H1 (cell line): ENCODE results near the gene HSPA4. TPM values are rescaled to one million over a fixed set of nuclear protein-coding genes. Genes with fewer than 3 reads are reported as not detected.

ENCODE experiments used
- CTCF ChIA-PET: fragments of 300-600 bp; sonication (Branson Sonifier 250); formaldehyde crosslinking; loops from one replicate; lab custom pipeline; 2021; ENCODE audit not compliant: partially characterized antibody; lab: Charles Lee
- POLR2A ChIA-PET: fragments of 300-600 bp; sonication (Branson Sonifier 250); formaldehyde crosslinking; loops from one replicate; lab custom pipeline; 2021; ENCODE audit warnings: inconsistent platforms; ENCODE audit not compliant: partially characterized antibody; lab: Charles Lee
- DNase-seq, 2 experiments: peaks; one replicate each; pipeline versions ENCODE4 v3.0.0 to v3.0.0-alpha.2; 2010 to 2022; ENCODE audit warnings: low spot score in 2 of 2, low read depth in 1 of 2, mixed read lengths in 1 of 2
- FAIRE-seq: peaks from 2 replicates; lab custom pipeline; 2011; peaks lifted over from hg19 to GRCh38; lab: Jason Lieb, UNC
- H2AFZ ChIP-seq: 2 replicates; pipeline ENCODE4 v1.8.1; 2012; ENCODE audit warnings: low read length, inconsistent platforms
- H2AK5ac ChIP-seq: 2 replicates; pipeline ENCODE4 v1.6.1; 2013; ENCODE audit warnings: low read depth, low read length
- H2BK120ac ChIP-seq: replicated peaks from 2 replicates; pipeline ENCODE3; 2013; ENCODE audit warnings: low read depth, low read length, inconsistent platforms
- H2BK12ac ChIP-seq: 2 replicates; pipeline ENCODE4 v1.6.1; 2013; ENCODE audit warnings: low read depth, low read length
- H2BK15ac ChIP-seq: 2 replicates; pipeline ENCODE4 v1.6.1; 2013; ENCODE audit warnings: low read length
- H2BK20ac ChIP-seq: 2 replicates; pipeline ENCODE4 v1.6.1; 2013; ENCODE audit warnings: low read length
- H2BK5ac ChIP-seq: 2 replicates; pipeline ENCODE4 v1.6.1; 2013; ENCODE audit warnings: low read depth, low read length
- H3K14ac ChIP-seq: 2 replicates; pipeline ENCODE4 v1.6.1; 2013; ENCODE audit warnings: inconsistent platforms; ENCODE audit not compliant: insufficient read length
- H3K18ac ChIP-seq: 2 replicates; pipeline ENCODE4 v1.6.1; 2013; ENCODE audit warnings: low read length; ENCODE audit errors: extremely low read depth
- H3K23ac ChIP-seq: 2 replicates; pipeline ENCODE4 v1.6.1; 2013; ENCODE audit warnings: inconsistent platforms; ENCODE audit not compliant: insufficient read length
- H3K23me2 ChIP-seq: 2 replicates; pipeline ENCODE4 v1.6.1; 2013; ENCODE audit warnings: low read depth, low read length
- H3K27ac ChIP-seq: 2 replicates; pipeline ENCODE4 v1.6.1; 2011; ENCODE audit warnings: low read depth, low read length, inconsistent platforms
- H3K27me3 ChIP-seq, 4 experiments: replicated peaks in 1 of 4; 1 replicate in 1 of 4; 2 replicates in 3 of 4; pipeline versions ENCODE4 v1.6.1 to v1.8.1; 2011 to 2013; ENCODE audit warnings: low read length in 3 of 4, mild to moderate bottlenecking in 3 of 4, inconsistent platforms in 2 of 4, mixed read lengths in 2 of 4, moderate library complexity in 1 of 4; ENCODE audit not compliant: control insufficient read depth in 3 of 4, insufficient read depth in 3 of 4; ENCODE audit errors: extremely low read depth in 1 of 4
- H3K36me3 ChIP-seq, 4 experiments: 2 replicates each; pipeline versions ENCODE4 v1.6.1 to v1.8.1; 2011 to 2013; ENCODE audit warnings: mild to moderate bottlenecking in 4 of 4, low read length in 3 of 4, moderate library complexity in 2 of 4, control low read depth in 1 of 4, inconsistent platforms in 1 of 4; ENCODE audit not compliant: insufficient read depth in 4 of 4, control insufficient read depth in 2 of 4
- H3K4ac ChIP-seq: replicated peaks from 2 replicates; pipeline ENCODE3; 2013; ENCODE audit warnings: low read length, low read depth, mixed read lengths, inconsistent platforms; ENCODE audit not compliant: insufficient read length
- H3K4me1 ChIP-seq, 4 experiments: replicated peaks in 1 of 4; 1 replicate in 1 of 4; 2 replicates in 3 of 4; pipeline versions ENCODE4 v1.6.1 to v1.8.1; 2011 to 2013; ENCODE audit warnings: low read length in 3 of 4, inconsistent platforms in 2 of 4, mixed read lengths in 1 of 4; ENCODE audit not compliant: insufficient read depth in 4 of 4, control insufficient read depth in 3 of 4
- H3K4me2 ChIP-seq, 2 experiments: 2 replicates each; pipeline versions ENCODE4 v1.6.1 to v1.8.1; 2011 to 2013; ENCODE audit warnings: low read depth in 2 of 2, low read length in 2 of 2, control low read depth in 1 of 2, inconsistent platforms in 1 of 2, mild to moderate bottlenecking in 1 of 2; ENCODE audit not compliant: insufficient read depth in 1 of 2
- H3K4me3 ChIP-seq, 4 experiments: fragments of 200-600, 300-600 bp in 1 of 4; sonication (generic), shearing (Covaris generic), sonication (Bioruptor Twin) in 1 of 4; 2 replicates each; pipeline versions ENCODE4 v1.5.1 to v1.8.1; 2011 to 2016; ENCODE audit warnings: low read length in 4 of 4, low read depth in 3 of 4, control low read depth in 2 of 4, inconsistent platforms in 2 of 4, mild to moderate bottlenecking in 2 of 4, mixed read lengths in 1 of 4, moderate library complexity in 1 of 4; ENCODE audit not compliant: insufficient read depth in 2 of 4; ENCODE audit errors: extremely low read depth in 1 of 4
- H3K56ac ChIP-seq: replicated peaks from 2 replicates; pipeline ENCODE3; 2013; ENCODE audit warnings: low read depth, mild to moderate bottlenecking, mixed read lengths, low read length, inconsistent platforms; ENCODE audit not compliant: insufficient read length
- H3K79me1 ChIP-seq: 2 replicates; pipeline ENCODE4 v1.6.1; 2013; ENCODE audit warnings: low read depth, low read length, control low read depth
- H3K79me2 ChIP-seq, 2 experiments: 2 replicates each; pipeline versions ENCODE4 v1.6.1 to v1.8.1; 2012 to 2013; ENCODE audit warnings: low read length in 2 of 2, mild to moderate bottlenecking in 2 of 2, inconsistent platforms in 1 of 2; ENCODE audit not compliant: insufficient read depth in 2 of 2, control insufficient read depth in 1 of 2
- H3K9ac ChIP-seq, 4 experiments: replicated peaks in 1 of 4; 1 replicate in 1 of 4; 2 replicates in 3 of 4; pipeline versions ENCODE4 v1.6.1 to v1.8.1; 2011 to 2013; ENCODE audit warnings: low read depth in 3 of 4, low read length in 3 of 4, control low read depth in 2 of 4, mild to moderate bottlenecking in 2 of 4, moderate library complexity in 2 of 4, inconsistent platforms in 1 of 4; ENCODE audit errors: extremely low read depth in 1 of 4
- H3K9me3 ChIP-seq, 2 experiments: 2 replicates each; pipeline versions ENCODE4 v1.6.1 to v1.8.1; 2012 to 2013; ENCODE audit warnings: mild to moderate bottlenecking in 2 of 2, moderate library complexity in 2 of 2, control low read depth in 1 of 2, inconsistent platforms in 1 of 2, low read depth in 1 of 2, low read length in 1 of 2, mixed read lengths in 1 of 2; ENCODE audit not compliant: insufficient read depth in 2 of 2
- H4K20me1 ChIP-seq, 2 experiments: replicated peaks in 1 of 2; 2 replicates each; pipeline versions ENCODE3 to v1.8.1; 2011 to 2013; ENCODE audit warnings: inconsistent platforms in 2 of 2, low read length in 2 of 2, mild to moderate bottlenecking in 1 of 2; ENCODE audit not compliant: insufficient read depth in 2 of 2, control insufficient read depth in 1 of 2
- H4K5ac ChIP-seq: 2 replicates; pipeline ENCODE4 v1.6.1; 2013; ENCODE audit warnings: low read length, low read depth, mixed read lengths, inconsistent platforms; ENCODE audit not compliant: insufficient read length
- H4K8ac ChIP-seq: 2 replicates; pipeline ENCODE4 v1.8.0; 2013; ENCODE audit warnings: mild to moderate bottlenecking, moderate library complexity, low read length, inconsistent platforms; ENCODE audit not compliant: insufficient read depth; ENCODE audit errors: extremely low read depth
- H4K91ac ChIP-seq: replicated peaks from 2 replicates; pipeline ENCODE3; 2013; ENCODE audit warnings: low read length, mixed read lengths, inconsistent platforms; ENCODE audit not compliant: insufficient read length
- BRCA1 ChIP-seq: IDR thresholded peaks from 2 replicates; pipeline ENCODE4 v1.6.1; 2012; ENCODE audit warnings: low read depth, low read length, improper control_type of control experiment
- CBX5 ChIP-seq: fragments of 300-800, 300-1000 bp; sonication (generic); IDR thresholded peaks from 2 replicates; pipeline ENCODE4 v1.7.1; 2016; ENCODE audit warnings: antibody characterized with exemption, low read length, low read depth
- CHD2 ChIP-seq: IDR thresholded peaks from 2 replicates; pipeline ENCODE4 v1.6.1; 2012; ENCODE audit warnings: low read length, improper control_type of control experiment
- EGR1 ChIP-seq: IDR thresholded peaks from 2 replicates; pipeline ENCODE4 v1.6.1; 2011; ENCODE audit warnings: low read depth, low read length, borderline replicate concordance
- EZH2 ChIP-seq: fragments of 200-600 bp; sonication (generic); IDR thresholded peaks from 2 replicates; pipeline ENCODE4 v1.7.1; 2012; ENCODE audit warnings: low read depth, mild to moderate bottlenecking, moderate library complexity, low read length, inconsistent platforms; ENCODE audit not compliant: severe bottlenecking
- KDM5A ChIP-seq: fragments of 200-600 bp; IDR thresholded peaks from 2 replicates; pipeline ENCODE4 v1.7.1; 2012; ENCODE audit warnings: mild to moderate bottlenecking, low read length, inconsistent platforms, mixed read lengths
- NRF1 ChIP-seq: IDR thresholded peaks from 2 replicates; pipeline ENCODE4 v1.6.1; 2011; ENCODE audit warnings: mild to moderate bottlenecking, low read depth, low read length, improper control_type of control experiment
- POLR2AphosphoS5 ChIP-seq: IDR thresholded peaks from 2 replicates; pipeline ENCODE4 v1.6.1; 2011; ENCODE audit warnings: low read depth, low read length
- SAP30 ChIP-seq: fragments of 300-600 bp; sonication (generic); IDR thresholded peaks from 2 replicates; pipeline ENCODE4 v1.7.1; 2012; ENCODE audit warnings: low read length, moderate library complexity, mild to moderate bottlenecking, inconsistent platforms; ENCODE audit not compliant: insufficient read depth, insufficient replicate concordance
- SIRT6 ChIP-seq: IDR thresholded peaks from one replicate; pipeline ENCODE4 v1.7.1; 2012; ENCODE audit warnings: low read length, inconsistent platforms
- SIX5 ChIP-seq: IDR thresholded peaks from 2 replicates; pipeline ENCODE4 v1.6.1; 2011; ENCODE audit warnings: mild to moderate bottlenecking, low read depth, low read length
- TCF12 ChIP-seq: IDR thresholded peaks from 2 replicates; pipeline ENCODE4 v1.6.1; 2011; ENCODE audit warnings: low read depth, mild to moderate bottlenecking, low read length
- WGBS, 2 experiments: shearing (Covaris generic) in 1 of 2; methylation state at CpG; one replicate each; pipeline versions ENCODE4 v1.1.6 to v1.1.7; 2013 to 2015; ENCODE audit warnings: low lambda C conversion rate in 2 of 2, mixed read lengths in 2 of 2, inconsistent platforms in 1 of 2, low coverage in 1 of 2, missing lambda C conversion rate in 1 of 2; ENCODE audit not compliant: insufficient replicate concordance in 2 of 2, insufficient coverage in 1 of 2, insufficient read length in 1 of 2; ENCODE audit errors: extremely low coverage in 1 of 2, missing lambda C conversion rate in 1 of 2; 5-methylcytosine and 5-hydroxymethylcytosine counted together
- polyA plus RNA-seq, 7 experiments: library from polyadenylated mRNA; depleted of rRNA in 3 of 7; stranded (reverse) in 5 of 7; unstranded in 2 of 7; fragments of >200 nt in 5 of 7; fragments of 200-250 nt in 2 of 7; gene quantifications; 1 replicate in 5 of 7; 2 replicates in 1 of 7; 4 replicates in 1 of 7; pipeline versions ENCODE4 v1.2.1 to v1.2.3, GENCODE V29; 2011 to 2013; ENCODE audit warnings: missing spikeins in 2 of 7, mixed read lengths in 2 of 7
- total RNA-seq: library from RNA; stranded (reverse); fragmentation: NEBNext Ultra II Directional; extraction: Animal tissue kit (Norgen Biotek cat#: 25700); gene quantifications from 2 replicates; pipeline ENCODE4 v1.2.1, GENCODE V29; 2021

Gene HSPA4
- total and polyA plus RNA-seq, 2 of the 8 experiments (the other 6 are each of a cell fraction or from before 2014, with no cell fraction given) = 28.9 to 445 TPM

- no peaks in the 10 kb centered on the region for H3K9me3 ChIP-seq
These were observed 66.9 kb downstream of the HSPA4 start for GRCh38 chr5:133118741-133119140.

More at GRCh38 chr5:133118741-133119140, 66.9 kb downstream of the HSPA4 start:
- Histone ChIP-seq H3K4ac (no peak overlapping the region), H3K18ac (no peak overlapping the region), H2BK15ac (no peak overlapping the region), H3K27me3 (0 out of 7 replicates have a peak, but pooled peaks cover 0 to 2% (median 0%) of the 10 kb centered on the region in 4 experiments), H4K20me1 (no peaks in the 10 kb centered on the region), H3K23me2 (no peaks in the 10 kb centered on the region), H3K4me2 (no peak overlapping the region), H2BK5ac (no peak overlapping the region), H2BK20ac (no peak overlapping the region), H3K4me3 (no peak overlapping the region), H4K8ac (no peak overlapping the region; the same call in 1 of the 2 replicates), H2AK5ac (no peak overlapping the region), H3K56ac (no peak overlapping the region), H4K91ac (no peak overlapping the region), H3K4me1 (no peaks in the 10 kb centered on the region; a peak in 1 of 7 replicates), H2AFZ (no peak overlapping the region), H3K79me1 (no peaks in the 10 kb centered on the region), H3K79me2 (no peaks in the 10 kb centered on the region), H3K14ac (no peak overlapping the region), H2BK120ac (no peak overlapping the region), H3K9ac (no peak overlapping the region), H3K27ac (no peak overlapping the region), H3K23ac (no peak overlapping the region), H3K36me3 (no peaks in the 10 kb centered on the region), H2BK12ac (no peak overlapping the region), H4K5ac (no peak overlapping the region)
- TF ChIP-seq EGR1 (no peak), CHD2 (no peak), TCF12 (no peak), KDM5A (no peak), NRF1 (no peak), SAP30 (no peak), SIX5 (no peak), CBX5 (no peak), POLR2AphosphoS5 (no peak), EZH2 (no peak), BRCA1 (no peak), SIRT6 (no peak)
- ChIA-PET POLR2A (no interaction called here), CTCF (interaction anchor here (0.5 to 11.2 kb wide), 9 partner anchors 8 to 168 kb away, joined by 3 to 150 read pairs (median 4); no protein-coding TSS in a partner anchor)
- WGBS, 2 experiments = 93% methylated on average over 4 of the region's 4 CpGs; no CpG with 5 or more reads in 1 of the 2 experiments
- DNase-seq = peak in 1 of 2 experiments; percentile 29
- FAIRE-seq = no peak
